Adipocyte (in vitro differentiated cells): ENCODE measurements around the gene MSMO1.

Experiments used
- DNase-seq: peaks from one replicate; pipeline ENCODE4 v3.0.0-alpha.2; 2015; ENCODE audit warnings: low read depth
- H3K27me3 ChIP-seq: replicated peaks from 2 replicates; pipeline ENCODE4 v1.7.0; 2013; ENCODE audit warnings: mild to moderate bottlenecking, low read length, moderate library complexity; ENCODE audit not compliant: control insufficient read depth, insufficient read depth
- H3K36me3 ChIP-seq: 2 replicates; pipeline ENCODE4 v1.7.0; 2013; ENCODE audit warnings: low read length, mild to moderate bottlenecking, moderate library complexity; ENCODE audit not compliant: control insufficient read depth, insufficient read depth, severe bottlenecking
- H3K4me1 ChIP-seq: 2 replicates; pipeline ENCODE4 v1.7.0; 2013; ENCODE audit warnings: mild to moderate bottlenecking, low read length, moderate library complexity; ENCODE audit not compliant: control insufficient read depth, insufficient read depth
- H3K4me3 ChIP-seq: 2 replicates; pipeline ENCODE4 v1.7.0; 2013; ENCODE audit warnings: mild to moderate bottlenecking, low read length, moderate library complexity
- H3K9ac ChIP-seq: 2 replicates; pipeline ENCODE4 v1.7.0; 2013; ENCODE audit warnings: mild to moderate bottlenecking, low read length, moderate library complexity
- H3K9me3 ChIP-seq: 2 replicates; pipeline ENCODE4 v1.7.0; 2013; ENCODE audit warnings: mild to moderate bottlenecking, low read length, moderate library complexity; ENCODE audit not compliant: control insufficient read depth

Gene MSMO1

GRCh38 chr4:165380805-165381204 lies 53.3 kb downstream of the MSMO1 start:
- Histone ChIP-seq H3K9me3 (no peaks in the 10 kb centered on the region), H3K27me3 (no peaks in the 10 kb centered on the region), H3K9ac (no peak overlapping the region), H3K4me1 (peaks cover 41% of the 10 kb centered on the region), H3K4me3 (no peak overlapping the region), H3K36me3 (no peaks in the 10 kb centered on the region)
- no peak for DNase-seq

- H3K9ac ChIP-seq, result no peak overlapping the region
- H3K4me3 ChIP-seq, result no peak overlapping the region
- no peaks in the 10 kb centered on the region for H3K27me3 ChIP-seq
- H3K36me3 ChIP-seq, result no peaks in the 10 kb centered on the region
- no peaks in the 10 kb centered on the region for H3K9me3 ChIP-seq
- DNase-seq, result no peak
- H3K4me1 ChIP-seq, result peaks cover 41% of the 10 kb centered on the region
Measured at GRCh38 chr4:165381821-165382373, 54.4 kb downstream of the MSMO1 start.

- no peaks in the 10 kb centered on the region for H3K9me3 ChIP-seq
- H3K9ac ChIP-seq, result no peak overlapping the region
- no peaks in the 10 kb centered on the region for H3K36me3 ChIP-seq
- H3K27me3 ChIP-seq, result no peaks in the 10 kb centered on the region
- peaks cover 41% of the 10 kb centered on the region for H3K4me1 ChIP-seq
- H3K4me3 ChIP-seq, result no peak overlapping the region
- no peak for DNase-seq
Measured at GRCh38 chr4:165382640-165383039, 55.2 kb downstream of the MSMO1 start.

GRCh38 chr4:165383591-165384073 lies 56.2 kb downstream of the MSMO1 start:
- no peaks in the 10 kb centered on the region for H3K36me3 ChIP-seq
- DNase-seq, result no peak
- H3K4me3 ChIP-seq, result peak overlapping the region; percentile 45
- no peak overlapping the region for H3K9ac ChIP-seq
- H3K27me3 ChIP-seq, result no peaks in the 10 kb centered on the region
- no peaks in the 10 kb centered on the region for H3K9me3 ChIP-seq
- peaks cover 32% of the 10 kb centered on the region for H3K4me1 ChIP-seq

GRCh38 chr4:165384186-165384585 lies 56.7 kb downstream of the MSMO1 start:
- Histone ChIP-seq H3K9me3 (no peaks in the 10 kb centered on the region), H3K27me3 (no peaks in the 10 kb centered on the region), H3K9ac (no peak overlapping the region), H3K4me1 (peaks cover 31% of the 10 kb centered on the region), H3K4me3 (peak overlapping the region; percentile 45), H3K36me3 (no peaks in the 10 kb centered on the region)
- no peak for DNase-seq

GRCh38 chr4:165384598-165384997 lies 57.1 kb downstream of the MSMO1 start:
- no peaks in the 10 kb centered on the region for H3K27me3 ChIP-seq
- no peak overlapping the region for H3K4me3 ChIP-seq
- H3K36me3 ChIP-seq, result no peaks in the 10 kb centered on the region
- peak; percentile 76 for DNase-seq
- H3K9me3 ChIP-seq, result no peaks in the 10 kb centered on the region
- H3K9ac ChIP-seq, result no peak overlapping the region
- peaks cover 30% of the 10 kb centered on the region for H3K4me1 ChIP-seq

- DNase-seq, result no peak
- Histone ChIP-seq H3K4me1 (peaks cover 25% of the 10 kb centered on the region), H3K4me3 (no peak overlapping the region)
Measured at GRCh38 chr4:165385126-165385525, 57.7 kb downstream of the MSMO1 start.

GRCh38 chr4:165386328-165386727 lies 58.9 kb downstream of the MSMO1 start:
- Histone ChIP-seq H3K36me3 (no peaks in the 10 kb centered on the region), H3K27me3 (no peaks in the 10 kb centered on the region), H3K4me1 (peaks cover 23% of the 10 kb centered on the region), H3K9me3 (no peaks in the 10 kb centered on the region), H3K9ac (no peak overlapping the region), H3K4me3 (no peak overlapping the region)
- no peak for DNase-seq

More at GRCh38 chr4:165385126-165385525, 57.7 kb downstream of the MSMO1 start:
- H3K9ac ChIP-seq, result no peak overlapping the region
- H3K36me3 ChIP-seq, result no peaks in the 10 kb centered on the region
- no peaks in the 10 kb centered on the region for H3K9me3 ChIP-seq
- H3K27me3 ChIP-seq, result no peaks in the 10 kb centered on the region

GRCh38 chr4:165388756-165389155 lies 61.3 kb downstream of the MSMO1 start:
- Histone ChIP-seq H3K36me3 (no peaks in the 10 kb centered on the region), H3K4me1 (peaks cover 17% of the 10 kb centered on the region), H3K27me3 (no peaks in the 10 kb centered on the region), H3K9ac (no peak overlapping the region), H3K9me3 (no peaks in the 10 kb centered on the region), H3K4me3 (no peak overlapping the region)
- DNase-seq, result no peak
